ENCODE results near the gene PLAGL1. TPM values are rescaled to one million over a fixed set of nuclear protein-coding genes. Genes with fewer than 3 reads are reported as not detected.

The PLAGL1 gene
- total RNA-seq, 4 donors from 2014 or later, result 6.6 to 10.5 (median 7.4) TPM

GRCh38 chr6:143980921-143981320 lies 27.1 kb downstream of the PLAGL1 start:
- Histone ChIP-seq H3K27ac (no peak overlapping the region), H3K9me3 (no peaks in the 10 kb centered on the region), H3K27me3 (no peaks in the 10 kb centered on the region), H3K4me1 (no peaks in the 10 kb centered on the region), H3K36me3 (no peaks in the 10 kb centered on the region), H3K4me3 (replicated peaks in 1 of 3) (no peak overlapping the region)
- DNase-seq, result no peak
- intact Hi-C loops (cut with DNase I), result no loop called here
- TF ChIP-seq CTCF (IDR thresholded peaks at IDR 0.05), result no peak
- no peak for TF ChIP-seq POLR2A (IDR thresholded peaks at IDR 0.05)
- WGBS, 2 donors, result 97 to 100% methylated on average over 1 of the region's 1 CpG

GRCh38 chr6:143976806-143977349 lies 31.2 kb downstream of the PLAGL1 start:
- no peaks in the 10 kb centered on the region for H3K9me3 ChIP-seq
- no peaks in the 10 kb centered on the region for H3K36me3 ChIP-seq
- TF ChIP-seq CTCF (IDR thresholded peaks at IDR 0.05) (no peak), POLR2A (IDR thresholded peaks at IDR 0.05) (no peak)
- DNase-seq, result no peak
- no peaks in the 10 kb centered on the region for H3K27me3 ChIP-seq
- no peak overlapping the region for H3K27ac ChIP-seq
- WGBS, 2 donors, result 74 to 86% methylated on average over 3 of the region's 3 CpGs
- intact Hi-C loops (cut with DNase I), result no loop called here
- H3K4me3 ChIP-seq (replicated peaks in 1 of 3), result no peak overlapping the region
- H3K4me1 ChIP-seq, result no peaks in the 10 kb centered on the region

GRCh38 chr6:143974089-143974488 lies 34.0 kb downstream of the PLAGL1 start:
- Histone ChIP-seq H3K36me3 (no peaks in the 10 kb centered on the region), H3K4me3 (replicated peaks in 1 of 3) (no peak overlapping the region), H3K27ac (no peak overlapping the region), H3K27me3 (no peaks in the 10 kb centered on the region), H3K9me3 (no peaks in the 10 kb centered on the region), H3K4me1 (no peaks in the 10 kb centered on the region)
- no peak for TF ChIP-seq POLR2A (IDR thresholded peaks at IDR 0.05)
- no peak for TF ChIP-seq CTCF (IDR thresholded peaks at IDR 0.05)
- intact Hi-C loops (cut with DNase I), result no loop called here
- DNase-seq, result no peak
- 56 to 69% methylated on average over 8 of the region's 8 CpGs for WGBS, 2 donors

- H3K27ac ChIP-seq, result no peak overlapping the region
- no peaks in the 10 kb centered on the region for H3K27me3 ChIP-seq
- no peaks in the 10 kb centered on the region for H3K9me3 ChIP-seq
- DNase-seq, result no peak
- H3K4me1 ChIP-seq, result no peaks in the 10 kb centered on the region
- intact Hi-C loops (cut with DNase I), result no loop called here
- H3K4me3 ChIP-seq (replicated peaks in 1 of 3), result no peak overlapping the region
- H3K36me3 ChIP-seq, result no peaks in the 10 kb centered on the region
- TF ChIP-seq CTCF (IDR thresholded peaks at IDR 0.05) (no peak), POLR2A (IDR thresholded peaks at IDR 0.05) (no peak)
- WGBS, 2 donors, result 65 to 72% methylated on average over 13 of the region's 13 CpGs
These were observed 34.7 kb downstream of the PLAGL1 start for GRCh38 chr6:143973097-143973966.
